Esophagus muscularis mucosa (tissue), 3 donors: ENCODE measurements around the gene AGPS.

Source experiments
- CTCF ChIP-seq, 3 experiments: fragments of 200-600 bp in 2 of 3; fragments of 450-650 bp in 1 of 3; sonication (generic) in 2 of 3; IDR thresholded peaks; one replicate each; pipeline ENCODE4 v1.5.1; 2017 to 2019; ENCODE audit warnings: antibody characterized with exemption in 3 of 3, mild to moderate bottlenecking in 2 of 3, moderate library complexity in 1 of 3
- POLR2AphosphoS5 ChIP-seq, 2 donors: sonication (generic); formaldehyde crosslinking; IDR thresholded peaks; one replicate each; pipeline ENCODE4 v1.6.1; 2017; ENCODE audit warnings: antibody characterized with exemption in 2 of 2

- no peak for TF ChIP-seq CTCF (IDR thresholded peaks at IDR 0.05)
- TF ChIP-seq POLR2AphosphoS5 (IDR thresholded peaks at IDR 0.05) = no peak
Observed at GRCh38 chr2:177588671-177589070, 196.1 kb downstream of the AGPS start.
